Embryonic facial prominence (tissue), 1 donor: ENCODE results near the gene C6.

ENCODE experiments used
- DNase-seq: peaks from one replicate; pipeline ENCODE4 v3.0.0-alpha.2; 2016; ENCODE audit errors: extremely low spot score

C6 gene

GRCh38 chr5:41122459-41122858 is 90.9 kb downstream of the C6 start:
- DNase-seq = no peak

GRCh38 chr5:41120600-41120999 is 92.7 kb downstream of the C6 start:
- DNase-seq = no peak

- no peak for DNase-seq
Measured at GRCh38 chr5:41118177-41118576, 95.2 kb downstream of the C6 start.

- no peak for DNase-seq
Measured at GRCh38 chr5:41115281-41115680, 98.1 kb downstream of the C6 start.

- no peak for DNase-seq
Measured at GRCh38 chr5:41112486-41113455, 100.6 kb downstream of the C6 start.

GRCh38 chr5:41109186-41109585 is 104.1 kb downstream of the C6 start:
- no peak for DNase-seq

- no peak for DNase-seq
Measured at GRCh38 chr5:41102341-41102740, 111.0 kb downstream of the C6 start.

GRCh38 chr5:41097642-41098041 is 115.7 kb downstream of the C6 start:
- no peak for DNase-seq

- no peak for DNase-seq
Measured at GRCh38 chr5:41095324-41096101, 117.8 kb downstream of the C6 start.

GRCh38 chr5:41094871-41095270 is 118.5 kb downstream of the C6 start:
- no peak for DNase-seq

- DNase-seq = no peak
Measured at GRCh38 chr5:41093803-41094202, 119.5 kb downstream of the C6 start.
